HL-60 (cell line): ENCODE measurements around the gene PTPRC.

Source experiments
- DNase-seq, 2 experiments: peaks; one replicate each; pipeline ENCODE4 v3.0.0-alpha.2; 2010 to 2020; ENCODE audit warnings: low read depth in 1 of 2, low spot score in 1 of 2
- H3K27ac ChIP-seq: fragments of 250-450 bp; sonication (Bioruptor Pico); replicated peaks from 2 replicates; pipeline ENCODE4 v1.5.1; 2020; ENCODE audit warnings: mild to moderate bottlenecking, moderate library complexity
- H3K27me3 ChIP-seq: fragments of 250-450 bp; sonication (Bioruptor Pico); 2 replicates; pipeline ENCODE4 v1.5.1; 2021; ENCODE audit warnings: mild to moderate bottlenecking, moderate library complexity; ENCODE audit not compliant: insufficient read depth, poor library complexity, severe bottlenecking
- H3K4me3 ChIP-seq: replicated peaks from 2 replicates; pipeline ENCODE4 v1.5.1; 2011; ENCODE audit warnings: mild to moderate bottlenecking, control low read depth, low read length; ENCODE audit not compliant: insufficient read depth
- GABPA ChIP-seq: IDR thresholded peaks from 2 replicates; pipeline ENCODE4 v1.6.1; 2012; ENCODE audit warnings: low read depth
- POLR2AphosphoS5 ChIP-seq: IDR thresholded peaks from 2 replicates; pipeline ENCODE4 v1.6.1; 2012; ENCODE audit warnings: low read depth
- SPI1 ChIP-seq: IDR thresholded peaks from 2 replicates; pipeline ENCODE4 v1.6.1; 2012; ENCODE audit warnings: low read depth, mild to moderate bottlenecking, borderline replicate concordance
- TF ChIP-seq, protein P1 (sequence below): IDR thresholded peaks from 2 replicates; pipeline ENCODE4 v1.6.1; 2012; ENCODE audit warnings: low read depth; ENCODE audit not compliant: insufficient replicate concordance
- TF ChIP-seq, protein P2 (sequence below): IDR thresholded peaks from one replicate; pipeline ENCODE4 v1.5.1; 2011; ENCODE audit warnings: low read length, control low read depth, inconsistent platforms; ENCODE audit not compliant: insufficient read depth

Gene PTPRC

DNA sequence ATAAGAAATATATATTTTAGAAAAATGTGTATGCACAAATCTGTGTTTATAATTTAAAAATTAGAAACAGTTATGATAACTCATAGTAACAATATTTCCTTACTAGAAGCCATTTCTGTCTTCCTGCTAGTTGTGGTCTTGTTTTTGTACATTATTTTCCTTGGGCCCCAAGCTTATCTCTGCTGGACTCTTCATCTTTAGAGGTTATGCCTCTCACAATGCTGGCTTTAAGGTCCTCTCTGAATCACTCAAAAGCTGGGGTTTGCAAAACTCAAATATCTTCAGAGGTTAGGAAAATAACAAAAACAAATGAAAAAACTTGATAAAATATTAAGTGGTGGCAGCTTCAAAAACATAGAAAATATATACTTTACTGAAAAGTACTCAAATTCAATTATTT, 133.8 kb downstream of the PTPRC start:
- TF ChIP-seq, protein P1, sequence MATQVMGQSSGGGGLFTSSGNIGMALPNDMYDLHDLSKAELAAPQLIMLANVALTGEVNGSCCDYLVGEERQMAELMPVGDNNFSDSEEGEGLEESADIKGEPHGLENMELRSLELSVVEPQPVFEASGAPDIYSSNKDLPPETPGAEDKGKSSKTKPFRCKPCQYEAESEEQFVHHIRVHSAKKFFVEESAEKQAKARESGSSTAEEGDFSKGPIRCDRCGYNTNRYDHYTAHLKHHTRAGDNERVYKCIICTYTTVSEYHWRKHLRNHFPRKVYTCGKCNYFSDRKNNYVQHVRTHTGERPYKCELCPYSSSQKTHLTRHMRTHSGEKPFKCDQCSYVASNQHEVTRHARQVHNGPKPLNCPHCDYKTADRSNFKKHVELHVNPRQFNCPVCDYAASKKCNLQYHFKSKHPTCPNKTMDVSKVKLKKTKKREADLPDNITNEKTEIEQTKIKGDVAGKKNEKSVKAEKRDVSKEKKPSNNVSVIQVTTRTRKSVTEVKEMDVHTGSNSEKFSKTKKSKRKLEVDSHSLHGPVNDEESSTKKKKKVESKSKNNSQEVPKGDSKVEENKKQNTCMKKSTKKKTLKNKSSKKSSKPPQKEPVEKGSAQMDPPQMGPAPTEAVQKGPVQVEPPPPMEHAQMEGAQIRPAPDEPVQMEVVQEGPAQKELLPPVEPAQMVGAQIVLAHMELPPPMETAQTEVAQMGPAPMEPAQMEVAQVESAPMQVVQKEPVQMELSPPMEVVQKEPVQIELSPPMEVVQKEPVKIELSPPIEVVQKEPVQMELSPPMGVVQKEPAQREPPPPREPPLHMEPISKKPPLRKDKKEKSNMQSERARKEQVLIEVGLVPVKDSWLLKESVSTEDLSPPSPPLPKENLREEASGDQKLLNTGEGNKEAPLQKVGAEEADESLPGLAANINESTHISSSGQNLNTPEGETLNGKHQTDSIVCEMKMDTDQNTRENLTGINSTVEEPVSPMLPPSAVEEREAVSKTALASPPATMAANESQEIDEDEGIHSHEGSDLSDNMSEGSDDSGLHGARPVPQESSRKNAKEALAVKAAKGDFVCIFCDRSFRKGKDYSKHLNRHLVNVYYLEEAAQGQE: no peak
- no peak for TF ChIP-seq POLR2AphosphoS5
- no peak for TF ChIP-seq SPI1
- TF ChIP-seq, protein P2, sequence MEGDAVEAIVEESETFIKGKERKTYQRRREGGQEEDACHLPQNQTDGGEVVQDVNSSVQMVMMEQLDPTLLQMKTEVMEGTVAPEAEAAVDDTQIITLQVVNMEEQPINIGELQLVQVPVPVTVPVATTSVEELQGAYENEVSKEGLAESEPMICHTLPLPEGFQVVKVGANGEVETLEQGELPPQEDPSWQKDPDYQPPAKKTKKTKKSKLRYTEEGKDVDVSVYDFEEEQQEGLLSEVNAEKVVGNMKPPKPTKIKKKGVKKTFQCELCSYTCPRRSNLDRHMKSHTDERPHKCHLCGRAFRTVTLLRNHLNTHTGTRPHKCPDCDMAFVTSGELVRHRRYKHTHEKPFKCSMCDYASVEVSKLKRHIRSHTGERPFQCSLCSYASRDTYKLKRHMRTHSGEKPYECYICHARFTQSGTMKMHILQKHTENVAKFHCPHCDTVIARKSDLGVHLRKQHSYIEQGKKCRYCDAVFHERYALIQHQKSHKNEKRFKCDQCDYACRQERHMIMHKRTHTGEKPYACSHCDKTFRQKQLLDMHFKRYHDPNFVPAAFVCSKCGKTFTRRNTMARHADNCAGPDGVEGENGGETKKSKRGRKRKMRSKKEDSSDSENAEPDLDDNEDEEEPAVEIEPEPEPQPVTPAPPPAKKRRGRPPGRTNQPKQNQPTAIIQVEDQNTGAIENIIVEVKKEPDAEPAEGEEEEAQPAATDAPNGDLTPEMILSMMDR: no peak
- no peak for TF ChIP-seq GABPA
- DNase-seq: no peak
- no peak overlapping the region for H3K27ac ChIP-seq
- no peaks in the 10 kb centered on the region for H3K27me3 ChIP-seq
- H3K4me3 ChIP-seq: no peak overlapping the region

DNA sequence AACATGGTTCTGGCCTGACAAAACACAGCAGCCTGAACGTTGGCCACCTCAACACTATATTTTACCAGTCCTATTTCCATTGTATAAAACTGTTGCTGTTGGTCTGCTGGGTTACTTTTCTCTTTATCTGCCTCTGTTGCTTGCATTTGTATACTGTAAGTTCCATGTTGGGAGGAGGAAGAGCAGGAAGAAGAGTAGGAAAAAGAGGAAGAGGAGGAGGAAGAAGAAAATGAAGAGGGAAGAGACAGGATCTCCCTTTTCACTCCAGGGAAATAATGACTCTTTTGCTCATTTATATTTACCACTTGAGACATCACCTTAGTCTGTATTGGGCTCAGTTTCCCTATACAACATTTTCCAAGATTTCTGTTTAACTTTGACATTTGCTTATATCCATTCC, 134.2 kb downstream of the PTPRC start:
- TF ChIP-seq POLR2AphosphoS5 (no peak), SPI1 (peak; percentile 57; the same call in 1 of the 2 replicates)
- H3K27ac ChIP-seq: no peak overlapping the region
- no peaks in the 10 kb centered on the region for H3K27me3 ChIP-seq
- no peak overlapping the region for H3K4me3 ChIP-seq
- no peak for DNase-seq

DNA sequence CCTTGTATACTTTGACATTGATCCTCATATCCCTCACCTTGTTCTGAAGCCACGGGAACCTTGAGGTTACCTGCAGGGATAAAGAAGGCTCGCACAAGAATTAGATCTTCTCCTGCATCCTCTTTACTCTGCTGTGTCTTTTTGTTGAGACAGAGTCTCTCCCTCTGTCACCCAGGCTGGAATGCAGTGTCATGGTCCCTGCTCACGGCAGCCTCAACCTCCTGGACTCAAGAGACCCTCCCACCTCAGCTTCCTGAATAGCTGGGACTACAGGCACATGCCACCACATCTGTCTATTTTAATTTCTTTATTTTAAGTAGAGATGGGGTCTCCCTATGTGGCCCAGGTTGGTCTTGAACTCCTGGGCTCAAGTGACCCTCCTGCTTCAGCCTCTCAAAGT, 134.7 kb downstream of the PTPRC start:
- H3K27me3 ChIP-seq: no peaks in the 10 kb centered on the region
- no peak overlapping the region for H3K4me3 ChIP-seq
- DNase-seq: no peak
- TF ChIP-seq POLR2AphosphoS5 (no peak), SPI1 (no peak), GABPA (no peak)
- no peak overlapping the region for H3K27ac ChIP-seq

DNA sequence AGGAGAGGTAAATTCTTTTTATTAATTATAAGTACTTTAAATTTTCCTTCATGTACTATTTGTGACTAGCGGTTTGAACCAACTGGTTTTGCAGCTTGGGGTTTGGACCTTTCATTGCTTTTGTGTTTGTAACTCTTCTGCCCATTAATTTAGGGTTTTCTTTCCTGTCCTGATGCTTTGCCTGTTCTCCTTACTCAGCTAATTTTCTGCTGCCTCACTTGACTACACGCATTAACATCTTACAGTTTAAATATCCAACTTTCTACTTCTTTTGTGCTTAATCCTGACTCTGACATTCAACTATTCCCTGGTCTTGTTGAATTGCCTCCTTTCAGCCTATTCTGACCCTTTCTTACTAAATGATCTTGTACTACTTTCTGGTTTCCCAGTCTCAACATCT, 135.6 kb downstream of the PTPRC start:
- no peaks in the 10 kb centered on the region for H3K27me3 ChIP-seq
- TF ChIP-seq, protein P1: no peak
- H3K4me3 ChIP-seq: no peak overlapping the region
- no peak for DNase-seq
- H3K27ac ChIP-seq: no peak overlapping the region

DNA sequence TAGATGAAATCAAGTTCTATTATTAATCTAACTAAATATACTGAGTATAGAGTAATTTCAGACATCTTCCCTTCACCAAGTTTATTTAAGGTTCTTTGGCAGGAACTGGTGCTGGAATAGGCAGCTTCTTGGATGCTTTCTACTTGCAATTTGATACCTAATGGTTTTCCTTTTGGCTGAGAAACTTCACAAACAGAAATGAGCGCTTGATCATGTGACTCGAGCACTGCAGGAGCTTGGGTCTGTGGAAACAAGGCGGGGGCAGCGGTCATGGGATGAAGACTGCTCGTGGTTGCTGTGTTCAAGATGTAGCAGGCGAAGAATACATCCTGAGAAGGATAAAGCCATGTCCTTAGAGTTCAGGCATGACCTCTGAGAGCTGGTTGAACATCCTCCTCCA, 136.8 kb downstream of the PTPRC start:
- DNase-seq: peak in 1 of 2 experiments; percentile 35
- TF ChIP-seq GABPA (no peak), POLR2AphosphoS5 (no peak), SPI1 (no peak)
- TF ChIP-seq, protein P2: no peak
- TF ChIP-seq, protein P1: no peak
- no peak overlapping the region for H3K27ac ChIP-seq

More for the DNA sequence above, 136.8 kb downstream of the PTPRC start:
- Histone ChIP-seq H3K27me3 (no peaks in the 10 kb centered on the region), H3K4me3 (no peak overlapping the region)
